Measurements from ENCODE around the gene ACTR1A. TPM values are rescaled to one million over a fixed set of nuclear protein-coding genes. Genes with fewer than 3 reads are reported as not detected.

Gene ACTR1A
- total RNA-seq, 2 experiments from 2014 or later, result 70.0 to 74.0 TPM

DNA sequence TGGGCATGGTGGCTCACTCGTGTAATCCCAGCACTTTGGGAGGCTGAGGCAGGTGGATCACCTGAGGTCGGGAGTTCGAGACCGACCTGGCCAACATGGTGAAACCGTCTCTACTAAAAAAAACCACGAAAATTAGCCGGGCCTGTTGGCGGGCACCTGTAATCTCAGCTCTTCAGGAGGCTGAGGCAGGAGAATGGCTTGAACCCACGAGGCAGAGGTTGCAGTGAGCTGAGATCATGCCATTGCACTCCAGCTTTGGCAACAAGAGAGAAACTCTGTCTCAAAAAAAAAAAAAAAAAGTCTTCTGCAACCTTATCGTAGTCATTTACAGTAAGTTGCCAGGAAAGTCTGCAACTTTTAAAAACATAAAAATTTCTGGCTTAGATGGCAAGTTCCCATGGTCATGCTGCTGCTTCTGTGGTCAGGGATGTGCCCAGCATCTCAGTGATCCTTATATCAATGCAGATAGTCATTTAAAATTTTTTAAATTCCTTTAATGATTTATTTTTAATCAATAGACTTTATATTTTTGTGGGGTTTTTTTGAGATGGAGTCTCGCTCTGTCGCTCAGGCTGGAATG is 16.8 kb upstream of the ACTR1A start:
- CTCF ChIA-PET, result interaction anchor here (0.6 to 0.7 kb wide), 2 partner anchors 147 to 1875 kb away, joined by 4 to 6 read pairs; no protein-coding TSS in a partner anchor

GRCh38 chr10:102517553-102517952 is 15.0 kb upstream of the ACTR1A start:
- POLR2A ChIA-PET, result no interaction called here
- CTCF ChIA-PET, result interaction anchor here (3.1 kb wide), 1 partner anchor 13 kb away, joined by 8 read pairs; the partner anchor contains the start of gene SUFU

More for the DNA sequence above, 16.8 kb upstream of the ACTR1A start:
- POLR2A ChIA-PET, result interaction anchor here (0.6 kb wide), 2 partner anchors 201 to 289 kb away, joined by 3 to 4 read pairs; no protein-coding TSS in a partner anchor

DNA sequence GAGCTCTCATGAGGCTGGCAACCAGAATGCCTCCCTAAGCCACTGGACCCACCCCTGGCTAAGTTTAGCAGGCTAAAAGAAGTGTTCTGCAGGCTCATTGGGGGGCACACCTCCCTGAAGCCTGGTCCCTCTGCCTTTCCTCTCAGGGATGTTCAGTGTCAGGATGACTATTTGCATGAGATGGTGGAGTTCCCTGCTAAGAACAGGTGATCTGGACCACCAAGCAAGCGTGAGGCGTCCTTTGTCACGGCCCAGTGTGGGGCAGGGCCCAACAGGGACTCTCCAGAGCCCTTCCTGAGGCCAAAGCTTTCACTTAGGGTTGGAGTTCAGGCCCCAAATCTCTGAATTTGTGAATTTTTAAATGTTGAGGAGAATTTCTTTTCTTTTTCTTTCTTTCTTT is 13.2 kb upstream of the ACTR1A start:
- CTCF ChIA-PET, result interaction anchor here (3.1 kb wide), 1 partner anchor 11 kb away, joined by 8 read pairs; the partner anchor contains the start of gene SUFU
- POLR2A ChIA-PET, result no interaction called here

DNA sequence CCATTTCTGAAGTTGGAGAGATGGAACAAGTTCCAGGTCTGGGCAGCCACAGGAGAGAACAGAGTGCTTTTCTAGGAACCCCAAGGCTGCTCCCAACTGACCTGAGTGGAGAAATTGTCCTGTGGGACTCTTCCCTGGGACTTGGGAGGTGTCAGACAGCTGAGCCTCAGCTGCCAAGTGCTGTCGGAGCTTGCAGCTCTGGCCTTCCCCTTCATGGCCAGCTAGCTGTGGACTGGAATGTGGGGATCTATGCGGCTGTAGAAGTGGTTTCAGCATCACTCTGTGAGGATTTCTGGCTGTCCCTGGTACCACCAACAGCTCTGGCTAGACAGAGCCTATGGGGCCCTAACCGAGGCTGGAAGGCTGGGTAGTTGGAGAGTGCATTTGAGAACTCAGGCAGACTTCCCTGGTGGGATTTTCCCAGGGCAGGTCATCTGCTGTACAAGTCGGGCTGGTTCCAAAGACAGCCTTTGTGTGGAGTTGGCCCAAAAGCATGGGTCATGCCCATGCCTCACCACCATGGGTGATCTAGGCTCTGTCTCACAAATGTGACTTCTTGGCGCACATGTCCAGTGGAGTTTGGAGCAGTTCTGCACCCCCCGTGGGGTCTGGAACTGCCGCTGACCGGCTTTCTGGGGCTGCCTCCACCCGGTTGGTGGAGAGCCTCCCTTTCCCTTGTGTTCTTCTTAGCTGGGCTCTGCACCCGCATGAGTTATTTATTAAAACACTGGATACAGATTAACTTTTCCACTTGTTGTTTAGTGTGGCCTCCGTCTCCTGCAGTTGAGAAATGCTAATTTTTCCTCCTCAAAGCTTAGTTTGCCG is 12.2 kb upstream of the ACTR1A start:
- CTCF ChIA-PET, result interaction anchor here (3.1 kb wide), 1 partner anchor 10 kb away, joined by 8 read pairs; the partner anchor contains the start of gene SUFU
- POLR2A ChIA-PET, result no interaction called here

DNA sequence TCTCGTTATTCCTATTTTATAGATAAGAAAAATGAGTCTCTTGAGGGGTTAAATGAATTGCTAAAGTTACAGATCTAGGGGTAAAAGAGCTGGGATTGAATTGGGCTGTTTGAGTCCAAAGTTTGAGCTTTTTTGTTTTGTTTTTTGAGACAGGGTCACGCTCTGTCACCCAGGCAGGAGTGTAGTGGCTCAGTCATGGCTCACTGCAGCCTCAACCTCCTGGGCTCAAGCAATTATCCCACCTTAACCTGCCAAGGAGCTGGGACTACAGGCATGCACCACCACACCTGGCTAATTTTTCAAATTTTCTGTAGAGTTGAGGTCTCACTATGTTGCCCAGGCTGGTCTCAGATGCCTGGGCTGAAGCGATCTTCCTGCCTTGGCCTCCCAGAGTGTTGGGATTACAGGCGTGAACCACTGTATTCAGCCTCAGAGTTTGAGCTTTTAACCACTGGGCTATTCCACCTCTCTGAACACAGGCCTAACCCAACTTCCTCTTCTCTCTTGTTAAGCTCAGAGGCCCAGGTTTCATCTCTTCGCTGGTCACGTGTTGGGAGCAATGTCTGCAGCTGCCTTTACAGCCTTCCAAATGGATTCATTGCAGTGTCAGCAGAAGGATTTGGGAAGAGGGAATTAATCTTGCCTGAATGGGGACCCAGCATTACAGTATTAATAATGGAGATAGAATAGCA is 9.2 kb upstream of the ACTR1A start:
- ChIA-PET POLR2A (interaction anchor here (1.1 kb wide), 1 partner anchor 8 kb away, joined by 3 read pairs; the partner anchor contains the start of gene SUFU), CTCF (interaction anchor here (0.7 to 1.0 kb wide), 3 partner anchors 8 to 72 kb away, joined by 3 to 7 read pairs (median 3); partner anchors contain the start of gene SUFU)

- ChIA-PET POLR2A (no interaction called here), CTCF (interaction anchor here (0.9 kb wide), 1 partner anchor 205 kb away, joined by 3 read pairs; the partner anchor contains the start of genes ARL3 and SFXN2)
These were observed 6.9 kb upstream of the ACTR1A start for GRCh38 chr10:102509387-102509786.

DNA sequence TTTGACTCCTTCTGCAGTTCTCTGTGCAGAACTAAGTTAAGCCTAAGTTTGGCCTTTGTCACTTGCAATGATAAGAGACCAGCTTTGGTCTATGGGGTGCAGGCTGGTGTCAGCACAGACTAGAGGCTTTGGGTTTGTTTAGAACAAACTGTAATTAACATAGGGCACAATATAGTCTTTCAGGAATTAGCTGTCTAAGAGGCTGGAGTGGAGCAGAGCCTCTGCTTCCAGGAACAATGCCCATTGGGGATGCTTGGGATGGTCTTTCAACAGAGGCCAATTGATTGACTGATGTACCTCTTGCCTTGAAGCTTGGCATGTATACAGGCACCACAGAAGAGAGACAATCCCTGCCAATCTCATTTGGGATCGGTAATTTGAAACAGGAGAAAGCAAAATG is 6.0 kb upstream of the ACTR1A start:
- ChIA-PET CTCF (interaction anchor here (0.6 kb wide), 1 partner anchor 79 kb away, joined by 4 read pairs; no protein-coding TSS in a partner anchor), POLR2A (interaction anchor here (0.5 kb wide), 1 partner anchor 113 kb away, joined by 3 read pairs; the partner anchor contains the start of gene NFKB2)

- POLR2A ChIA-PET, result no interaction called here
These were observed 5.0 kb upstream of the ACTR1A start for GRCh38 chr10:102507521-102507920.

DNA sequence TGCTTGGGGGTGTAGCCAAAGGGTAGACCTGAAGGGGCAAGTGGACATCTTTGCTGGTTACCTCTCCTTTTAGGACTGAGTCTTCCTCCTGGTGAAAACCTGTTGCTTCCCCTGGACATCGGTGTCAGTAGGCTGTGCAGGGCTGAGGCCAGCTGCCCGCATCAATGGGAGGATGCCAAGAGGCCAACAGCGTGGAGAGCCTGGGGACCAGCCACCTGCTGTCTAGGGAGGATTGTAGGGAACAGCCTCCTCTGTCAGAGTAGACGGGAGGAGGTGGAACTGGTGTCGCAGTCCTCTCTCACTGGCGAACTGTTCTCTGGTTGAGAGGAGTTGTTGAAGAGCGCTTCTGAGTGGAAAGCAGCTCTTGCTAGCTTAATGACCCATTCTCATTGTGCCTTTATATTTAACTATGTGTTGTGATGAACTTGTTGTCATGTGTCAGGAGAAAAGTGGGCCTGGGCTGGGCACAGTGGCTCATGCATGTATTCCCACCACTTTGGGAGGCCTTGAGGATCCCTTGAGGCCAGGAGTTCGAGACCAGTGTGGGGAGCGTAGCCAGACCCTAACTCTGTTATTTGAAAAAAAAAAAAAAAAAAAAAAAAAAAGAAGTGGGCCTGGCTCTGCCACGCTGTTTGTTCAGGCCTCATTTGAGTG is 3.1 kb upstream of the ACTR1A start:
- CTCF ChIA-PET, result interaction anchor here (0.7 to 2.3 kb wide), 5 partner anchors 11 to 197 kb away, joined by 3 to 8 read pairs (median 5); no protein-coding TSS in a partner anchor

More at GRCh38 chr10:102507521-102507920, 5.0 kb upstream of the ACTR1A start:
- CTCF ChIA-PET, result interaction anchor here (0.8 kb wide), 1 partner anchor 76 kb away, joined by 3 read pairs; no protein-coding TSS in a partner anchor

DNA sequence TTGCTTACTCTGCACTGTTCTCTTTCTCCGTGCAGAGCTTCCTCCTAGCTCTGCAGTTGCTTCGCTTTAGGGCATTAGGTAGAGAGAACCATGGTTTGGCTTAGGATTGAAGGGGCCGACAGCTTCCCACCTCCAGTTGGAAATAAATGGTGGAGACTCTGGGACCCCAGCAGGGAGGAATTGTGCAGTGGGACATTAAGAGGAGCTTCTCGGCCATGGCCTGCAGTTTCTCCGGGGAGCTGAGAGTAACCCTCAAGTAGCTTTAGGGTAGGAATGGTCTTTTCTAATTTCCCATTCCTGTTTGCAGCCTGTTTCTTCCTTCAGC is 2.4 kb upstream of the ACTR1A start:
- ChIA-PET CTCF (interaction anchor here (0.8 to 3.1 kb wide), 9 partner anchors 12 to 275 kb away, joined by 3 to 34 read pairs (median 5); no protein-coding TSS in a partner anchor), POLR2A (no interaction called here)

More for the DNA sequence above, 3.1 kb upstream of the ACTR1A start:
- POLR2A ChIA-PET, result no interaction called here

- POLR2A ChIA-PET, result interaction anchor here (0.5 to 1.3 kb wide), 5 partner anchors 70 to 278 kb away, joined by 3 to 4 read pairs (median 3); no protein-coding TSS in a partner anchor
- CTCF ChIA-PET, result interaction anchor here (0.5 to 3.1 kb wide), 15 partner anchors 7 to 274 kb away, joined by 3 to 34 read pairs (median 4); partner anchors contain the start of gene FBXL15
These were observed 1.9 kb upstream of the ACTR1A start for GRCh38 chr10:102504179-102504975.

DNA sequence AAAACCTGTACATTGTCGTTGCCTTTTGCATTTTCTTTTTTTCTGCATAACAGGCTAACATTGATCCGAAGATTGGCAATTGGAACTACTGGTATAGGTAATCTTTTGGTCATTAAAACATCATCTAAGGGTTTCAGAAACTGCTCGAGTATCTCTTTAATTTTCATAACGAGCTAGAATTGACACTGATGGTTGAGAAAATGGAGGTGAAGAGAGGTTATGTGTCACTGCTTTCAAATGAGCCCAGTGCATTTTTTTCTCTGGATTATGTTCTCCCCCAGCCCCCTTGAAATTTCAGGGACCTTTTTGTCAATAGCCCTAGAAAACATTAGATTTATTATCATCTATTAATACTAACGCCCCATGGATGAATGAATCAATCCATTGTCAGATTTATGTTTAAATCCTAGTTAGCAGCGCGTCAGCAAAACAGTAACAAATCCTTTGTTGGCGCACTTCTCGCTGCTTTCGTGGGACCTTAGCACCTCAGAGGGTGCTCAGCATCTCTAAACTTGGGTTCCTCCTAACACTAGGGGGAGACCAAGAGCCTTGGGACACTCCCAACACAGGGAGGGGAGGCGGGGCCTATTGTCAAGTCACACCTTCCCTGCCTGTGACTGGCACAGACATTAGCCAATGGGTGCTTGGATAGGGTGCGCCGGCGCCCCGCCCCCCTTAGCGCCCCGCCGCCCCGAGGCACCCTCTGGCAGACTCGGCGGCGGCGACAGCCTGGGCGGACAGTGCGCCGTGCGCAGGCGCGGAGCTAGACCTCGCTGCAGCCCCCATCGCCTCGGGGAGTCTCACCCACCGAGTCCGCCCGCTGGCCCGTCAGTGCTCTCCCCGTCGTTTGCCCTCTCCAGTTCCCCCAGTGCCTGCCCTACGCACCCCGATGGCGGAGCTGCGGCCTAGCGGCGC is 1.0 kb upstream of the ACTR1A start, which contains the start of gene SUFU:
SUFU (plus strand) TSS at position 709 of the 915 bp plus-strand sequence; CDS start at position 890, 181 bp downstream.
- POLR2A ChIA-PET, result interaction anchor here (0.5 to 1.3 kb wide), 6 partner anchors 8 to 277 kb away, joined by 3 to 4 read pairs (median 3); no protein-coding TSS in a partner anchor
- CTCF ChIA-PET, result interaction anchor here (0.5 to 3.1 kb wide), 17 partner anchors 8 to 800 kb away, joined by 3 to 34 read pairs (median 3); partner anchors contain the start of gene FBXL15

DNA sequence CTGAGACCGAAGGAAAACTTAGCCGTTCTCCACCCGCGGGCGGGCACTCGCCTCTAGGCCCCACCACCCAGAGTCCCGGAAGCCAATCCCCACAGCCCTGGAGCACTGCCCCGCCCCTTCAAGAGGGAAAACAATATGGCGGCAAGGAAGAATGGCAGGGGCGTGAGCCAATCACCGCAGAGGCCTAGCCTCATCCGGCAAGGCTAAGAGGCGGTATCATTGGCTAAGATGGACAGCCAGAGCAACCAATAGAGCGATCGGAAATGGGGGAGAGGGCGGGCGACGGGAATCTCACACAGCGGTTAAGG is 529 bp downstream of the ACTR1A start:
- POLR2A ChIA-PET, result no interaction called here
- CTCF ChIA-PET, result interaction anchor here (1.0 to 3.1 kb wide), 6 partner anchors 41 to 208 kb away, joined by 3 to 34 read pairs (median 4); partner anchors contain the start of gene C10orf95

GRCh38 chr10:102501201-102502028 is 1.1 kb downstream of the ACTR1A start:
- CTCF ChIA-PET, result interaction anchor here (0.7 to 2.0 kb wide), 7 partner anchors 10 to 83 kb away, joined by 3 to 7 read pairs (median 4); partner anchors contain the start of gene C10orf95
- POLR2A ChIA-PET, result interaction anchor here (0.6 kb wide), 1 partner anchor 80 kb away, joined by 3 read pairs; no protein-coding TSS in a partner anchor

DNA sequence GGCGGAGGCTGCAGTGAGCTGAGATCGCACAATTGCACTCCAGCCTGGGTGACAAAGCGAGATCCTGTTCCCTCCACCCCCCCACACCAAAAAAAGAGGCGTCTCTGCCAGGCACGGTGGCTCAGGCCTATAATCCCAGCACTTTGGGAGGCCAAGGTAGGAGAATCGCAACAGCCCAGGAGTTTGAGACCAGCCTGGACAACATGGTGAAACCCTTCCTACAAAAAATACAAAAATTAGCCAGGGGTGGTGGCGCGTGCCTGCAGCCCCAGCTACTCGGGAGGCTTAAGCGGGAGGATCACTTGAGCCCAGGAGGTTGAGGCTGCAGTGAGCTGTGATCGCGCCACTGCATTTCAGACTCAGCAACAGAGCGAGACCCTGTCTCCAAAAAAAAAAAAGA is 1.8 kb downstream of the ACTR1A start:
- POLR2A ChIA-PET, result interaction anchor here (0.6 kb wide), 1 partner anchor 81 kb away, joined by 3 read pairs; no protein-coding TSS in a partner anchor

More for the DNA sequence above, 1.8 kb downstream of the ACTR1A start:
- CTCF ChIA-PET, result interaction anchor here (0.7 to 2.0 kb wide), 6 partner anchors 11 to 83 kb away, joined by 3 to 7 read pairs (median 4); no protein-coding TSS in a partner anchor

Data from activated CD8-positive, alpha-beta memory T cell treated with anti-CD3 and anti-CD28 coated beads for 36 hours (primary cell).